NCI-H82 (cell line): ENCODE data around the gene LHX8.

Source experiments
- DNase-seq: peaks from one replicate; lab custom pipeline; 2025; lab: John Stamatoyannopoulos, UW

The LHX8 gene

GRCh38 chr1:75203415-75204277, 69.5 kb downstream of the LHX8 start:
- peak; percentile 80 for DNase-seq

GRCh38 chr1:75208862-75209261, 74.7 kb downstream of the LHX8 start:
- DNase-seq: no peak
